ENCODE measurements around the gene CRYAB. TPM values are rescaled to one million over a fixed set of nuclear protein-coding genes. Genes with fewer than 3 reads are reported as not detected.
"Not testable (repeated sequence)": the region's sequence is repeated elsewhere in the genome, so short reads cannot be mapped to it uniquely, and the experiment has no call there.

Gene CRYAB
- total RNA-seq, 4 donors from 2014 or later = 19.9 to 179 (median 56.5) TPM

GRCh38 chr11:111886844-111887243, 24.7 kb downstream of the CRYAB start:
- TF ChIP-seq CTCF (IDR thresholded peaks at IDR 0.05) (no peak), POLR2A (IDR thresholded peaks at IDR 0.05) (no peak)
- intact Hi-C loops (cut with DNase I; ENCODE audit: low total_unique reads) = no loop called here

GRCh38 chr11:111886032-111886431, 25.5 kb downstream of the CRYAB start:
- intact Hi-C loops (cut with DNase I; ENCODE audit: low total_unique reads) = no loop called here
- DNase-seq = no peak

More at GRCh38 chr11:111886844-111887243, 24.7 kb downstream of the CRYAB start:
- no peaks in the 10 kb centered on the region for H3K9me3 ChIP-seq
- H3K4me3 ChIP-seq = no peak overlapping the region
- no peaks in the 10 kb centered on the region for H3K36me3 ChIP-seq
- H3K4me1 ChIP-seq = no peaks in the 10 kb centered on the region
- no peaks in the 10 kb centered on the region for H3K27me3 ChIP-seq
- no peak for DNase-seq
- no peak overlapping the region for H3K27ac ChIP-seq

GRCh38 chr11:111885053-111885452, 26.5 kb downstream of the CRYAB start:
- H3K4me3 ChIP-seq; H3K36me3 ChIP-seq; H3K27ac ChIP-seq; H3K27me3 ChIP-seq; H3K9me3 ChIP-seq; DNase-seq; H3K4me1 ChIP-seq; intact Hi-C loops (cut with DNase I; ENCODE audit: low total_unique reads): not testable (repeated sequence)

More at GRCh38 chr11:111886032-111886431, 25.5 kb downstream of the CRYAB start:
- no peaks in the 10 kb centered on the region for H3K4me1 ChIP-seq
- no peaks in the 10 kb centered on the region for H3K9me3 ChIP-seq
- no peaks in the 10 kb centered on the region for H3K36me3 ChIP-seq
- H3K4me3 ChIP-seq = no peak overlapping the region
- H3K27ac ChIP-seq = no peak overlapping the region
- TF ChIP-seq POLR2A (IDR thresholded peaks at IDR 0.05) (no peak), CTCF (IDR thresholded peaks at IDR 0.05) (no peak)
- H3K27me3 ChIP-seq = no peaks in the 10 kb centered on the region

GRCh38 chr11:111882202-111882601, 29.4 kb downstream of the CRYAB start:
- no peak for TF ChIP-seq POLR2A (IDR thresholded peaks at IDR 0.05)
- TF ChIP-seq CTCF (IDR thresholded peaks at IDR 0.05) = no peak
- Histone ChIP-seq H3K27ac (no peak overlapping the region), H3K36me3 (no peaks in the 10 kb centered on the region), H3K4me1 (peaks cover 0 to 6% of the 10 kb centered on the region in 2 donors), H3K27me3 (no peaks in the 10 kb centered on the region), H3K4me3 (no peak overlapping the region), H3K9me3 (no peaks in the 10 kb centered on the region)
- no peak for DNase-seq
- intact Hi-C loops (cut with DNase I; ENCODE audit: low total_unique reads) = no loop called here

- DNase-seq = no peak
- H3K36me3 ChIP-seq = no peaks in the 10 kb centered on the region
- H3K27ac ChIP-seq = peak overlapping the region; percentile 96
- no peaks in the 10 kb centered on the region for H3K9me3 ChIP-seq
- no peaks in the 10 kb centered on the region for H3K27me3 ChIP-seq
- TF ChIP-seq POLR2A (IDR thresholded peaks at IDR 0.05) = no peak
- TF ChIP-seq CTCF (IDR thresholded peaks at IDR 0.05) = no peak
- peaks cover 0 to 6% of the 10 kb centered on the region in 2 donors for H3K4me1 ChIP-seq
- intact Hi-C loops (cut with DNase I; ENCODE audit: low total_unique reads) = loop anchor here (10.0 kb wide), 2 partner anchors 55 to 205 kb away; partner anchors contain the start of genes DIXDC1, SDHD and TIMM8B
- peak overlapping the region; percentile 59 to 76 for H3K4me3 ChIP-seq
Measured at GRCh38 chr11:111879637-111879960, 32.0 kb downstream of the CRYAB start.
